SK-N-MC (cell line): ENCODE results near the gene DCAF17.
"Not testable (repeated sequence)": the region's sequence is repeated elsewhere in the genome, so short reads cannot be mapped to it uniquely, and the experiment has no call there.

Source experiments
- EZH2 ChIP-seq: fragments of 200-600 bp; sonication (generic); IDR thresholded peaks from one replicate; pipeline ENCODE4 v1.6.1; 2017; ENCODE audit warnings: antibody characterized with exemption
- FOXP2 ChIP-seq: optimal IDR thresholded peaks from 2 replicates; pipeline ENCODE3; 2011; ENCODE audit warnings: mild to moderate bottlenecking, moderate library complexity; ENCODE audit not compliant: insufficient read depth; ENCODE audit errors: extremely low read length, control extremely low read depth
- POLR2AphosphoS5 ChIP-seq: IDR thresholded peaks from 2 replicates; pipeline ENCODE4 v1.6.1; 2012; ENCODE audit warnings: mild to moderate bottlenecking, low read depth, low read length, borderline replicate concordance

- not testable (repeated sequence) for TF ChIP-seq EZH2, POLR2AphosphoS5, FOXP2
These were observed 19.4 kb upstream of the DCAF17 start for GRCh38 chr2:171414645-171415044.
